Measurements from ENCODE around the gene TMEM138. TPM values are rescaled to one million over a fixed set of nuclear protein-coding genes. Genes with fewer than 3 reads are reported as not detected.

TMEM138 gene
- total and polyA plus RNA-seq, 2 of the 4 experiments (the other 2 are of a cell fraction), result 16.8 to 53.2 TPM

DNA sequence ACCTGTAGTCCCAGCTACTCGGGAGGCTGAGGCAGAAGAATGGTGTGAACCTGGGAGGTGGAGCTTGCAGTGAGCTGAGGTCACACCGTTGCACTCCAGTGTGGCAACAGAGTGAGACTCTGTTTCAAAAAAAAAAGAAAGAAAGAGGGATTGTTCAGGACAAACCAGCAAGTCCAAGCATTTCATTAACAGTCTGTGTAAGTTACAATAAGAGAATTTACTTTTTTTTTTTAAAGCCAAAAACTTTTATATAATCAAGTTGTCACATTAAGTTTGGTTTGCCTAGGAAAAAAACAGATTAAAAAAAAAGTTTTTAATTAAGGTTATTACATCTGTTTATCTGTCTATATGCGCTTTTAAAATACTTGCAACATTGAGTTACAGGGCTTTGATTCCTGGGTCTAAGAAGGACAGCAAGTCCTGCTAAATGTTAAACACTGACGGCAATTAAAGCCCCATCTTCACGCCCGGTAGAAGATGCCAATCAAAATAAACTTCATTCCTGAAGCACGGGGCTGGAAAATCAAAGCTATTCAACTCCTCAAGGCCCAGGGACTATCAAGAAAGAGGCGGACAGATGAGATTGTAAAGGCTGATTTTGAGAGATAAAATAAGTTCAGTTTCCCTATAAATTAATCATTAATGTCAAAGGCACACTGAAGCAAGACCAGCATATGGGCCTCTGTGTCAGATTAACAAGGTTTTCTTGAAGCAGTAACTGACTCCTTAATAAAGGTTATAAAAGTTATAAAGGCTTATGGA, 10.7 kb downstream of the TMEM138 start:
- H3K9me1 ChIP-seq (ENCODE audit: insufficient read depth, low read length), result peaks cover under 1% of the 10 kb centered on the region; the same call in 1 of the 2 replicates
- H2BK20ac ChIP-seq (ENCODE audit: low read depth, low read length), result no peak overlapping the region
- H2BK15ac ChIP-seq (ENCODE audit: low read depth, low read length), result no peak overlapping the region
- TF ChIP-seq, protein P1, sequence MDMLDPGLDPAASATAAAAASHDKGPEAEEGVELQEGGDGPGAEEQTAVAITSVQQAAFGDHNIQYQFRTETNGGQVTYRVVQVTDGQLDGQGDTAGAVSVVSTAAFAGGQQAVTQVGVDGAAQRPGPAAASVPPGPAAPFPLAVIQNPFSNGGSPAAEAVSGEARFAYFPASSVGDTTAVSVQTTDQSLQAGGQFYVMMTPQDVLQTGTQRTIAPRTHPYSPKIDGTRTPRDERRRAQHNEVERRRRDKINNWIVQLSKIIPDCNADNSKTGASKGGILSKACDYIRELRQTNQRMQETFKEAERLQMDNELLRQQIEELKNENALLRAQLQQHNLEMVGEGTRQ (IDR thresholded peaks at IDR 0.05; ENCODE audit: low read depth, low read length), result no peak
- TF ChIP-seq RAD21 (IDR thresholded peaks at IDR 0.05; ENCODE audit: low read length) (no peak), MAFK (IDR thresholded peaks at IDR 0.05; ENCODE audit: low read depth, low read length) (no peak), FOS (IDR thresholded peaks at IDR 0.05; ENCODE audit: low read depth, low read length) (no peak), RCOR1 (IDR thresholded peaks at IDR 0.05; ENCODE audit: insufficient replicate concordance, low read length) (no peak), CEBPB (IDR thresholded peaks at IDR 0.05; ENCODE audit: low read depth, low read length) (no peak), MXI1 (IDR thresholded peaks at IDR 0.05; ENCODE audit: borderline replicate concordance, low read depth, low read length) (no peak), RFX5 (IDR thresholded peaks at IDR 0.05; ENCODE audit: low read depth, low read length) (no peak), MAZ (IDR thresholded peaks at IDR 0.05; ENCODE audit: borderline replicate concordance, low read depth, low read length) (no peak), NFE2L2 (IDR thresholded peaks at IDR 0.05; ENCODE audit: low read depth, low read length) (no peak), CHD1 (IDR thresholded peaks at IDR 0.05; ENCODE audit: low read depth, low read length) (no peak), POLR2A (IDR thresholded peaks at IDR 0.05; ENCODE audit: low read depth, low read length) (no peak), SMC3 (IDR thresholded peaks at IDR 0.05; ENCODE audit: low read depth, low read length) (no peak), BHLHE40 (IDR thresholded peaks at IDR 0.05; ENCODE audit: low read depth, low read length) (no peak)
- TF ChIP-seq, protein P2, sequence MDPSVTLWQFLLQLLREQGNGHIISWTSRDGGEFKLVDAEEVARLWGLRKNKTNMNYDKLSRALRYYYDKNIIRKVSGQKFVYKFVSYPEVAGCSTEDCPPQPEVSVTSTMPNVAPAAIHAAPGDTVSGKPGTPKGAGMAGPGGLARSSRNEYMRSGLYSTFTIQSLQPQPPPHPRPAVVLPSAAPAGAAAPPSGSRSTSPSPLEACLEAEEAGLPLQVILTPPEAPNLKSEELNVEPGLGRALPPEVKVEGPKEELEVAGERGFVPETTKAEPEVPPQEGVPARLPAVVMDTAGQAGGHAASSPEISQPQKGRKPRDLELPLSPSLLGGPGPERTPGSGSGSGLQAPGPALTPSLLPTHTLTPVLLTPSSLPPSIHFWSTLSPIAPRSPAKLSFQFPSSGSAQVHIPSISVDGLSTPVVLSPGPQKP (IDR thresholded peaks at IDR 0.05; ENCODE audit: borderline replicate concordance, low read depth, low read length), result no peak
- TF ChIP-seq, protein P3, sequence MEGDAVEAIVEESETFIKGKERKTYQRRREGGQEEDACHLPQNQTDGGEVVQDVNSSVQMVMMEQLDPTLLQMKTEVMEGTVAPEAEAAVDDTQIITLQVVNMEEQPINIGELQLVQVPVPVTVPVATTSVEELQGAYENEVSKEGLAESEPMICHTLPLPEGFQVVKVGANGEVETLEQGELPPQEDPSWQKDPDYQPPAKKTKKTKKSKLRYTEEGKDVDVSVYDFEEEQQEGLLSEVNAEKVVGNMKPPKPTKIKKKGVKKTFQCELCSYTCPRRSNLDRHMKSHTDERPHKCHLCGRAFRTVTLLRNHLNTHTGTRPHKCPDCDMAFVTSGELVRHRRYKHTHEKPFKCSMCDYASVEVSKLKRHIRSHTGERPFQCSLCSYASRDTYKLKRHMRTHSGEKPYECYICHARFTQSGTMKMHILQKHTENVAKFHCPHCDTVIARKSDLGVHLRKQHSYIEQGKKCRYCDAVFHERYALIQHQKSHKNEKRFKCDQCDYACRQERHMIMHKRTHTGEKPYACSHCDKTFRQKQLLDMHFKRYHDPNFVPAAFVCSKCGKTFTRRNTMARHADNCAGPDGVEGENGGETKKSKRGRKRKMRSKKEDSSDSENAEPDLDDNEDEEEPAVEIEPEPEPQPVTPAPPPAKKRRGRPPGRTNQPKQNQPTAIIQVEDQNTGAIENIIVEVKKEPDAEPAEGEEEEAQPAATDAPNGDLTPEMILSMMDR (conservative IDR thresholded peaks at IDR 0.05; ENCODE audit: low read depth, low read length), result no peak
- dilution Hi-C loops (cut with HindIII; ENCODE audit: low sequenced_read_pairs, unreplicated experiment), result no loop called here
- no peak overlapping the region for H3K23ac ChIP-seq (ENCODE audit: low read depth, low read length)
- H4K91ac ChIP-seq (ENCODE audit: insufficient read depth, low read depth, low read length), result no peak overlapping the region
- no peak overlapping the region for H3K18ac ChIP-seq (ENCODE audit: low read depth, low read length)
- H2AK5ac ChIP-seq (ENCODE audit: low read depth, low read length), result no peak overlapping the region
- intact Hi-C loops (cut with micrococcal nuclease), result no loop called here
- CTCF ChIA-PET, result no interaction called here
- peaks cover 14% of the 10 kb centered on the region for H3K36me3 ChIP-seq (ENCODE audit: control insufficient read depth, insufficient read depth, low read length)
- in situ Hi-C loops (cut with MboI; ENCODE audit: low sequenced_read_pairs), result no loop called here
- no peak overlapping the region for H2BK120ac ChIP-seq (ENCODE audit: low read depth, low read length)
- no peak overlapping the region for H3K4me2 ChIP-seq (ENCODE audit: low read depth, low read length)
- no peak overlapping the region for H4K5ac ChIP-seq (ENCODE audit: low read depth, low read length)
- H2AFZ ChIP-seq (replicated peaks; ENCODE audit: low read length, poor library complexity), result no peak overlapping the region
- no peak overlapping the region for H3K4ac ChIP-seq (ENCODE audit: low read depth, low read length)
- H3K9me3 ChIP-seq (ENCODE audit: control insufficient read depth, insufficient read depth, low read length), result 0 out of 2 replicates have a peak, but pooled peaks cover 2% of the 10 kb centered on the region
- 100% methylated on average over 1 of the region's 8 CpGs; no CpG with 5 or more reads in 1 of the 2 experiments for WGBS, 2 experiments (ENCODE audit: extremely low coverage in 2 of 2, insufficient read length in 1 of 2)
- H2AK9ac ChIP-seq (replicated peaks; ENCODE audit: low read depth, low read length, poor library complexity), result no peak overlapping the region
- peaks cover 9% of the 10 kb centered on the region for H3K4me1 ChIP-seq (ENCODE audit: control insufficient read depth, insufficient read depth, low read length)
- no peak for ATAC-seq (ENCODE audit: low read depth)
- H4K20me1 ChIP-seq (ENCODE audit: insufficient read depth, low read length), result no peaks in the 10 kb centered on the region
- BruUV-seq (replicated peaks), result no TSS peak
- no peak overlapping the region for H2BK5ac ChIP-seq (ENCODE audit: low read depth, low read length, poor library complexity, severe bottlenecking)
- peaks cover 6 to 14% of the 10 kb centered on the region in 2 experiments; a peak in 3 of 4 replicates for H3K79me1 ChIP-seq (ENCODE audit: low read depth in 1 of 2, low read length in 2 of 2)
- no peak for DNase-seq
- H4K8ac ChIP-seq (ENCODE audit: low read depth in 2 of 2, low read length in 2 of 2), result no peak overlapping the region
- H3K14ac ChIP-seq (replicated peaks; ENCODE audit: low read depth, low read length), result no peak overlapping the region
- no peak overlapping the region for H3K4me3 ChIP-seq (ENCODE audit: insufficient read depth, low read depth, low read length)
- H3K56ac ChIP-seq (ENCODE audit: extremely low read depth, insufficient read depth, low read length), result no peak overlapping the region
- no peak overlapping the region for H3K9ac ChIP-seq (ENCODE audit: low read depth, low read length)
- H3K27me3 ChIP-seq (ENCODE audit: control insufficient read depth, insufficient read depth, low read length), result no peaks in the 10 kb centered on the region
- no peak overlapping the region for H3K27ac ChIP-seq (ENCODE audit: insufficient read depth, low read length)
- POLR2A ChIA-PET (ENCODE audit: unreplicated experiment), result no interaction called here

Measured in IMR-90 (cell line).